HCT116 (cell line): ENCODE results near the gene IMMP2L. TPM values are rescaled to one million over a fixed set of nuclear protein-coding genes. Genes with fewer than 3 reads are reported as not detected.

Experiments
- ATAC-seq: fragments of 200-7000 bp; cut with Tn5 transposase; 2 replicates; pipeline ENCODE4 v1.9.1; 2020; ENCODE audit warnings: mild to moderate bottlenecking, moderate library complexity
- BruUV-seq: library from RNA; stranded (reverse); fragments of 400-500 nt; replicated peaks from 2 replicates; lab custom pipeline; 2021; lab: Mats Ljungman, UMichigan
- CTCF ChIA-PET: fragments of 300-600 bp; sonication (Branson Sonifier 250); formaldehyde crosslinking; loops from one replicate; lab custom pipeline; 2021; ENCODE audit warnings: antibody characterized with exemption; lab: Charles Lee
- POLR2A ChIA-PET: fragments of 300-600, 350-600 bp; sonication (Branson Sonifier 250); formaldehyde crosslinking; loops from one replicate; lab custom pipeline; 2021; ENCODE audit warnings: antibody characterized with exemption; lab: Charles Lee
- RAD21 ChIA-PET, 2 experiments: fragments of 300-600 bp; sonication (Branson Sonifier 250); formaldehyde crosslinking; loops; one replicate each; lab custom pipeline; 2023; ENCODE audit warnings: low total read pairs in 2 of 2; ENCODE audit not compliant: uncharacterized antibody in 2 of 2, unreplicated experiment in 2 of 2, low non-redundant PET in 1 of 2; lab: Charles Lee
- DNase-seq: peaks from one replicate; pipeline ENCODE4 v3.0.0-alpha.2; 2010; ENCODE audit warnings: low read depth, low spot score
- H2AFZ ChIP-seq: fragments of 200-600 bp; shearing (Covaris generic), sonication (generic); 2 replicates; pipeline ENCODE4 v1.6.1; 2017; ENCODE audit warnings: low read depth, mixed run types, mixed read lengths, antibody characterized with exemption, low read length; ENCODE audit not compliant: poor library complexity, severe bottlenecking
- H3K27ac ChIP-seq: 2 replicates; pipeline ENCODE4 v1.5.1; 2012; ENCODE audit warnings: low read depth, low read length
- H3K27me3 ChIP-seq: fragments of 200-600 bp; sonication (generic); 2 replicates; pipeline ENCODE4 v1.6.1; 2016; ENCODE audit warnings: mixed run types, low read length, mixed read lengths; ENCODE audit not compliant: insufficient read depth
- H3K36me3 ChIP-seq, 2 experiments: fragments of 200-500 bp in 1 of 2; fragments of 200-600 bp in 1 of 2; sonication (Bioruptor generic) in 1 of 2; sonication (generic) in 1 of 2; 2 replicates each; pipeline versions ENCODE4 v1.5.1 to v1.6.1; 2014 to 2016; ENCODE audit warnings: low read length in 2 of 2, inconsistent platforms in 1 of 2, mixed read lengths in 1 of 2, mixed run types in 1 of 2; ENCODE audit not compliant: insufficient read depth in 2 of 2, control insufficient read depth in 1 of 2
- H3K4me1 ChIP-seq, 2 experiments: fragments of 200-600 bp in 1 of 2; sonication (generic) in 1 of 2; 2 replicates each; pipeline versions ENCODE4 v1.5.1 to v1.6.1; 2012 to 2017; ENCODE audit warnings: low read length in 2 of 2, inconsistent platforms in 1 of 2, mild to moderate bottlenecking in 1 of 2, mixed read lengths in 1 of 2, mixed run types in 1 of 2, moderate library complexity in 1 of 2; ENCODE audit not compliant: insufficient read depth in 2 of 2, control insufficient read depth in 1 of 2
- H3K4me2 ChIP-seq: fragments of 200-600 bp; sonication (generic); 2 replicates; pipeline ENCODE4 v1.6.1; 2017; ENCODE audit warnings: mixed run types, low read length, mixed read lengths
- H3K4me3 ChIP-seq, 2 experiments: fragments of 200-600 bp in 1 of 2; sonication (generic) in 1 of 2; replicated peaks in 1 of 2; 2 replicates each; pipeline ENCODE4 v1.5.1; 2011 to 2016; ENCODE audit warnings: low read length in 2 of 2, control low read depth in 1 of 2, low read depth in 1 of 2, mild to moderate bottlenecking in 1 of 2, mixed read lengths in 1 of 2, mixed run types in 1 of 2
- H3K79me2 ChIP-seq: fragments of 200-600 bp; sonication (generic); 2 replicates; pipeline ENCODE4 v1.6.1; 2017; ENCODE audit warnings: mild to moderate bottlenecking, mixed run types, low read length, moderate library complexity, mixed read lengths; ENCODE audit not compliant: insufficient read depth
- H3K9ac ChIP-seq: fragments of 200-600 bp; sonication (generic); 2 replicates; pipeline ENCODE4 v1.6.1; 2016; ENCODE audit warnings: low read length, mixed read lengths
- H3K9me2 ChIP-seq: fragments of 200-600 bp; sonication (generic), shearing (Covaris generic); 2 replicates; pipeline ENCODE4 v1.6.1; 2017; ENCODE audit warnings: mixed run types, mild to moderate bottlenecking, moderate library complexity; ENCODE audit not compliant: insufficient read depth
- H3K9me3 ChIP-seq, 2 experiments: fragments of 200-500 bp in 1 of 2; fragments of 200-600 bp in 1 of 2; sonication (Bioruptor generic) in 1 of 2; sonication (generic) in 1 of 2; 2 replicates each; pipeline ENCODE4 v1.6.1; 2014 to 2017; ENCODE audit warnings: low read length in 2 of 2, mixed read lengths in 2 of 2, inconsistent platforms in 1 of 2, low read depth in 1 of 2, mild to moderate bottlenecking in 1 of 2, mixed run types in 1 of 2, moderate library complexity in 1 of 2; ENCODE audit not compliant: control insufficient read depth in 1 of 2, insufficient read depth in 1 of 2
- H4K20me1 ChIP-seq: fragments of 200-600 bp; sonication (generic), shearing (Covaris generic); 2 replicates; pipeline ENCODE4 v1.6.1; 2017; ENCODE audit warnings: mixed run types, mild to moderate bottlenecking, moderate library complexity; ENCODE audit not compliant: insufficient read depth
- ATF3 ChIP-seq: IDR thresholded peaks from 2 replicates; pipeline ENCODE4 v1.6.1; 2012
- CBX3 ChIP-seq: IDR thresholded peaks from 2 replicates; pipeline ENCODE4 v1.6.1; 2012; ENCODE audit warnings: low read depth
- EGR1 ChIP-seq: IDR thresholded peaks from 2 replicates; pipeline ENCODE4 v1.6.1; 2012; ENCODE audit warnings: low read depth
- ELF1 ChIP-seq: IDR thresholded peaks from 2 replicates; pipeline ENCODE4 v1.6.1; 2012; ENCODE audit warnings: low read depth, borderline replicate concordance
- EZH2 ChIP-seq: fragments of 200-600 bp; sonication (generic); IDR thresholded peaks from 2 replicates; pipeline ENCODE4 v1.6.1; 2017; ENCODE audit warnings: antibody characterized with exemption, mixed run types
- EZH2phosphoT487 ChIP-seq: fragments of 200-600 bp; IDR thresholded peaks from 2 replicates; pipeline ENCODE4 v1.6.1; 2018; ENCODE audit warnings: antibody characterized with exemption, borderline replicate concordance
- FOSL1 ChIP-seq: IDR thresholded peaks from 2 replicates; pipeline ENCODE4 v1.6.1; 2012; ENCODE audit warnings: low read depth
- JUND ChIP-seq: IDR thresholded peaks from 2 replicates; pipeline ENCODE4 v1.6.1; 2012
- POLR2A ChIP-seq: IDR thresholded peaks from 2 replicates; pipeline ENCODE4 v1.7.0; 2011; ENCODE audit warnings: borderline replicate concordance; ENCODE audit not compliant: insufficient read depth, insufficient read length; ENCODE audit errors: extremely low read depth
- POLR2AphosphoS5 ChIP-seq: IDR thresholded peaks from 2 replicates; pipeline ENCODE4 v1.6.1; 2011; ENCODE audit warnings: mild to moderate bottlenecking, low read depth, low read length, moderate library complexity
- REST ChIP-seq: IDR thresholded peaks from 2 replicates; pipeline ENCODE4 v1.6.1; 2012; ENCODE audit warnings: low read depth
- SIN3A ChIP-seq: IDR thresholded peaks from 2 replicates; pipeline ENCODE4 v1.6.1; 2012; ENCODE audit warnings: low read depth
- SP1 ChIP-seq: IDR thresholded peaks from 2 replicates; pipeline ENCODE4 v1.6.1; 2012; ENCODE audit warnings: low read depth
- SRF ChIP-seq: IDR thresholded peaks from 2 replicates; pipeline ENCODE4 v1.6.1; 2012; ENCODE audit warnings: low read depth
- TCF7L2 ChIP-seq: IDR thresholded peaks from 2 replicates; pipeline ENCODE4 v1.7.0; 2011; ENCODE audit warnings: borderline replicate concordance, inconsistent platforms; ENCODE audit not compliant: insufficient read depth, insufficient read length; ENCODE audit errors: extremely low read depth
- ZBTB33 ChIP-seq: IDR thresholded peaks from 2 replicates; pipeline ENCODE4 v1.6.1; 2011; ENCODE audit warnings: mild to moderate bottlenecking, low read length, moderate library complexity; ENCODE audit not compliant: insufficient replicate concordance; ENCODE audit errors: extremely low read depth
- ZFX ChIP-seq: fragments of 450-650 bp; IDR thresholded peaks from 2 replicates; pipeline ENCODE4 v1.6.1; 2017
- ZNF274 ChIP-seq: fragments of 200-500 bp; sonication (Bioruptor generic); IDR thresholded peaks from 2 replicates; pipeline ENCODE4 v1.6.1; 2014; ENCODE audit warnings: mild to moderate bottlenecking, low read depth, low read length, inconsistent platforms
- intact Hi-C: fragments of 100-400 bp; cut with micrococcal nuclease; formaldehyde crosslinking; loops from 2 replicates; pipeline ENCODE4 v1.10.0; 2022
- total RNA-seq: library from RNA; stranded (reverse); gene quantifications from one replicate; pipeline ENCODE4 v1.2.1, GENCODE V29; 2021; ENCODE audit not compliant: unreplicated experiment
- TF ChIP-seq, protein P1 (sequence below), 3 experiments: fragments of 200-600 bp in 1 of 3; sonication (generic) in 1 of 3; IDR thresholded peaks in 2 of 3; conservative IDR thresholded peaks in 1 of 3; 2 replicates each; pipeline ENCODE4 v1.5.1; 2012 to 2017; ENCODE audit warnings: low read depth in 2 of 3, low read length in 2 of 3, antibody characterized with exemption in 1 of 3, borderline replicate concordance in 1 of 3, control low read depth in 1 of 3, mild to moderate bottlenecking in 1 of 3, mixed read lengths in 1 of 3, mixed run types in 1 of 3, moderate library complexity in 1 of 3; ENCODE audit not compliant: insufficient read depth in 1 of 3
- TF ChIP-seq, protein P2 (sequence below): IDR thresholded peaks from 2 replicates; pipeline ENCODE4 v1.6.1; 2012

IMMP2L gene
- total RNA-seq, 1 experiment from 2014 or later = 21.1 TPM

DNA sequence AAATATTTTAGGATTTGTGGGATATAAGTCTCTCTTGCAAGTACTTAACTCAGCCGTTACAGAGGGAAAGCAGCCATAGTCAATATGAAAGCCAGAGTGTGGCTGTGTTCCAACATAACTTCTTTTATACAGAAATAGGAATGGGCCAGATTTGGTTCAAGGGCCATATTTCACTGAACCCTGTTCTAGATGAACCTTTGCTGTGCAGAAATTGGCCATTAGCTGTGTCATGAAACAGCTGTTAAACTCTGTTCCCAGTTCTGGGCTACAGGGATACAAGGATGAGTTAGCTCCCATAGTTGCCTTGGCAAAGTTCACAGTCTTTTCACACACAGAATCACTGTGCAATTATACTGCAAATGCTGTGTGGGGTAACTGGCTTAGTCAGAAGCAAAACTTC lies 685.3 kb downstream of the IMMP2L start:
- Histone ChIP-seq H4K20me1 (no peaks in the 10 kb centered on the region), H2AFZ (no peak overlapping the region), H3K9me3 (no peaks in the 10 kb centered on the region), H3K27ac (no peak overlapping the region), H3K9ac (no peak overlapping the region), H3K4me1 (no peaks in the 10 kb centered on the region), H3K36me3 (no peaks in the 10 kb centered on the region), H3K9me2 (no peaks in the 10 kb centered on the region), H3K27me3 (no peaks in the 10 kb centered on the region), H3K4me2 (no peak overlapping the region), H3K4me3 (no peak overlapping the region), H3K79me2 (no peaks in the 10 kb centered on the region)
- no TSS peak for BruUV-seq
- DNase-seq (no peak), ATAC-seq (no peak)
- ChIA-PET CTCF (no interaction called here), RAD21 (no interaction called here), POLR2A (no interaction called here)
- intact Hi-C loops = no loop called here
- TF ChIP-seq ZBTB33 (no peak), EZH2 (no peak), POLR2AphosphoS5 (no peak), SIN3A (no peak), ELF1 (no peak), POLR2A (no peak), FOSL1 (no peak), ZFX (no peak), REST (no peak), ZNF274 (no peak), EGR1 (no peak), SRF (no peak), CBX3 (no peak), JUND (no peak), SP1 (no peak), ATF3 (no peak), TCF7L2 (no peak), EZH2phosphoT487 (no peak)
- TF ChIP-seq, protein P1, sequence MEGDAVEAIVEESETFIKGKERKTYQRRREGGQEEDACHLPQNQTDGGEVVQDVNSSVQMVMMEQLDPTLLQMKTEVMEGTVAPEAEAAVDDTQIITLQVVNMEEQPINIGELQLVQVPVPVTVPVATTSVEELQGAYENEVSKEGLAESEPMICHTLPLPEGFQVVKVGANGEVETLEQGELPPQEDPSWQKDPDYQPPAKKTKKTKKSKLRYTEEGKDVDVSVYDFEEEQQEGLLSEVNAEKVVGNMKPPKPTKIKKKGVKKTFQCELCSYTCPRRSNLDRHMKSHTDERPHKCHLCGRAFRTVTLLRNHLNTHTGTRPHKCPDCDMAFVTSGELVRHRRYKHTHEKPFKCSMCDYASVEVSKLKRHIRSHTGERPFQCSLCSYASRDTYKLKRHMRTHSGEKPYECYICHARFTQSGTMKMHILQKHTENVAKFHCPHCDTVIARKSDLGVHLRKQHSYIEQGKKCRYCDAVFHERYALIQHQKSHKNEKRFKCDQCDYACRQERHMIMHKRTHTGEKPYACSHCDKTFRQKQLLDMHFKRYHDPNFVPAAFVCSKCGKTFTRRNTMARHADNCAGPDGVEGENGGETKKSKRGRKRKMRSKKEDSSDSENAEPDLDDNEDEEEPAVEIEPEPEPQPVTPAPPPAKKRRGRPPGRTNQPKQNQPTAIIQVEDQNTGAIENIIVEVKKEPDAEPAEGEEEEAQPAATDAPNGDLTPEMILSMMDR (IDR thresholded peaks at IDR 0.05 in 2 of 3, conservative IDR thresholded peaks at IDR 0.05 in 1 of 3; ENCODE audit: borderline replicate concordance in 1 of 3, insufficient read depth in 1 of 3, low read depth in 2 of 3, low read length in 2 of 3) = no peak
- TF ChIP-seq, protein P2, sequence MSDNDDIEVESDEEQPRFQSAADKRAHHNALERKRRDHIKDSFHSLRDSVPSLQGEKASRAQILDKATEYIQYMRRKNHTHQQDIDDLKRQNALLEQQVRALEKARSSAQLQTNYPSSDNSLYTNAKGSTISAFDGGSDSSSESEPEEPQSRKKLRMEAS = no peak
